Transverse colon (tissue), 4 donors: Measurements from ENCODE around the gene CDC7. TPM values are rescaled to one million over a fixed set of nuclear protein-coding genes. Genes with fewer than 3 reads are reported as not detected.

Experiments
- DNase-seq: peaks from one replicate; pipeline ENCODE4 v3.0.0-alpha.2; 2019
- H3K27ac ChIP-seq, 4 donors: fragments of 200-600 bp; sonication (generic); 2 replicates each; pipeline ENCODE4 v1.5.1; 2016 to 2018; ENCODE audit warnings: inconsistent platforms in 4 of 4
- H3K27me3 ChIP-seq: fragments of 200-600 bp; sonication (generic); 2 replicates; pipeline ENCODE4 v1.5.1; 2017; ENCODE audit warnings: inconsistent platforms
- H3K36me3 ChIP-seq, 4 donors: fragments of 200-600 bp; sonication (generic); 2 replicates each; pipeline ENCODE4 v1.5.1; 2017 to 2019; ENCODE audit warnings: inconsistent platforms in 4 of 4
- H3K4me1 ChIP-seq, 4 donors: fragments of 200-600 bp; sonication (generic); 2 replicates each; pipeline ENCODE4 v1.5.1; 2017 to 2020; ENCODE audit warnings: inconsistent platforms in 4 of 4
- H3K4me3 ChIP-seq, 4 donors: fragments of 200-600 bp; sonication (generic); 1 replicate in 1 of 4; 2 replicates in 3 of 4; pipeline versions ENCODE4 v1.5.1 to v1.6.1; 2017 to 2019; ENCODE audit warnings: inconsistent platforms in 4 of 4
- H3K9me3 ChIP-seq, 2 donors: fragments of 200-600 bp; sonication (generic); 2 replicates each; pipeline ENCODE4 v1.5.1; 2017 to 2019; ENCODE audit warnings: inconsistent platforms in 2 of 2
- CTCF ChIP-seq, 5 experiments: fragments of 200-600 bp in 3 of 5; fragments of 450-650 bp in 2 of 5; sonication (generic) in 3 of 5; IDR thresholded peaks; 1 replicate in 2 of 5; 2 replicates in 3 of 5; pipeline ENCODE4 v1.5.1; 2016 to 2017; ENCODE audit warnings: antibody characterized with exemption in 5 of 5, inconsistent platforms in 3 of 5, mild to moderate bottlenecking in 2 of 5, moderate library complexity in 1 of 5
- EP300 ChIP-seq: sonication (generic); formaldehyde crosslinking; IDR thresholded peaks from one replicate; pipeline ENCODE4 v1.6.1; 2017; ENCODE audit warnings: antibody characterized with exemption, low read depth
- POLR2A ChIP-seq: fragments of 450-650 bp; IDR thresholded peaks from one replicate; pipeline ENCODE4 v1.6.1; 2016; ENCODE audit warnings: antibody characterized with exemption, mild to moderate bottlenecking, moderate library complexity
- POLR2AphosphoS5 ChIP-seq, 3 donors: sonication (generic); formaldehyde crosslinking; IDR thresholded peaks; one replicate each; pipeline ENCODE4 v1.6.1; 2016; ENCODE audit warnings: antibody characterized with exemption in 3 of 3
- WGBS, 2 donors: methylation state at CpG; one replicate each; pipeline ENCODE4 v1.1.5; 2018; ENCODE audit warnings: low coverage in 1 of 2; 5-methylcytosine and 5-hydroxymethylcytosine counted together
- in situ Hi-C, 4 donors: fragments of 200-750 bp; cut with MboI; loops; one replicate each; pipeline versions ENCODE4 v1.15.0 to v1.15.1; 2017; ENCODE audit warnings: low sequenced_read_pairs in 3 of 4, low pct_ligation_motif_present in 1 of 4, low pct_unique_long_range_greater_than_20kb in 1 of 4
- intact Hi-C: fragments of 100-400 bp; cut with DNase I; formaldehyde crosslinking; loops from one replicate; pipeline ENCODE4 v1.15.1; 2023; ENCODE audit warnings: low total_unique reads
- total RNA-seq, 4 donors: library from RNA; depleted of rRNA; stranded (reverse); fragments of >200 nt; gene quantifications; one replicate each; pipeline ENCODE4 v1.1.0, GENCODE V29; 2016

The CDC7 gene
- total RNA-seq, 4 donors from 2014 or later, result 0.68 to 2.8 (median 1.3) TPM; not detected in 1

- Histone ChIP-seq H3K36me3 (no peaks in the 10 kb centered on the region), H3K27ac (no peak overlapping the region), H3K27me3 (no peaks in the 10 kb centered on the region), H3K9me3 (no peaks in the 10 kb centered on the region), H3K4me1 (peaks cover 0 to 7% (median 0%) of the 10 kb centered on the region in 4 donors), H3K4me3 (no peak overlapping the region)
- in situ Hi-C loops (loop anchor here (5.0 to 25.0 kb wide), 3 partner anchors 414 to 777 kb away; partner anchors contain the start of genes GLMN (in 1 of the 4) and RPAP2 (in 1 of the 4)), intact Hi-C loops (loop anchor here (5.0 to 10.0 kb wide), 2 partner anchors 204 to 417 kb away; no protein-coding TSS in a partner anchor)
- TF ChIP-seq POLR2A (no peak), POLR2AphosphoS5 (IDR thresholded peaks at IDR 0.05) (no peak), EP300 (no peak), CTCF (IDR thresholded peaks at IDR 0.05) (no peak)
- 88 to 96% methylated on average over 1 of the region's 1 CpG for WGBS, 2 donors
- DNase-seq, result no peak
These were observed 10.1 kb downstream of the CDC7 start for GRCh38 chr1:91510754-91511153.

GRCh38 chr1:91511386-91511785, 10.7 kb downstream of the CDC7 start:
- intact Hi-C loops (loop anchor here (5.0 to 10.0 kb wide), 2 partner anchors 203 to 416 kb away; no protein-coding TSS in a partner anchor), in situ Hi-C loops (loop anchor here (5.0 to 25.0 kb wide), 3 partner anchors 413 to 776 kb away; partner anchors contain the start of genes GLMN (in 1 of the 4) and RPAP2 (in 1 of the 4))
- no peak for DNase-seq
- H3K9me3 ChIP-seq, result no peaks in the 10 kb centered on the region
- H3K27ac ChIP-seq, result no peak overlapping the region
- no peaks in the 10 kb centered on the region for H3K36me3 ChIP-seq
- 23 to 30% methylated on average over 2 to 3 of the region's 3 CpGs for WGBS, 2 donors
- no peak overlapping the region for H3K4me3 ChIP-seq
- H3K27me3 ChIP-seq, result no peaks in the 10 kb centered on the region
- TF ChIP-seq CTCF (IDR thresholded peaks at IDR 0.05) (peak; percentile 57 to 71 (median 64)), POLR2A (no peak), EP300 (no peak)
- H3K4me1 ChIP-seq, result peaks cover 0 to 7% (median 0%) of the 10 kb centered on the region in 4 donors

- intact Hi-C loops (loop anchor here (5.0 to 10.0 kb wide), 2 partner anchors 202 to 414 kb away; no protein-coding TSS in a partner anchor), in situ Hi-C loops (loop anchor here (5.0 to 25.0 kb wide), 3 partner anchors 412 to 774 kb away; partner anchors contain the start of genes GLMN (in 1 of the 4) and RPAP2 (in 1 of the 4))
- H3K36me3 ChIP-seq, result no peaks in the 10 kb centered on the region
- H3K9me3 ChIP-seq, result no peaks in the 10 kb centered on the region
- 58 to 67% methylated on average over 2 of the region's 2 CpGs for WGBS, 2 donors
- H3K27ac ChIP-seq, result no peak overlapping the region
- H3K4me1 ChIP-seq, result peaks cover 0 to 7% (median 0%) of the 10 kb centered on the region in 4 donors
- no peak overlapping the region for H3K4me3 ChIP-seq
- no peaks in the 10 kb centered on the region for H3K27me3 ChIP-seq
- DNase-seq, result no peak
- TF ChIP-seq POLR2AphosphoS5 (IDR thresholded peaks at IDR 0.05) (no peak), CTCF (IDR thresholded peaks at IDR 0.05) (peak; percentile 39 to 60 (median 50))
These were observed 12.5 kb downstream of the CDC7 start for GRCh38 chr1:91513160-91513559.

- Histone ChIP-seq H3K36me3 (no peaks in the 10 kb centered on the region), H3K27ac (no peak overlapping the region), H3K4me1 (peaks cover 0 to 7% (median 0%) of the 10 kb centered on the region in 4 donors), H3K9me3 (no peaks in the 10 kb centered on the region), H3K4me3 (no peak overlapping the region), H3K27me3 (no peaks in the 10 kb centered on the region)
- WGBS, 2 donors, result 94% methylated on average over 1 of the region's 1 CpG; no CpG with 5 or more reads in 1 of the 2 donors
- no peak for TF ChIP-seq CTCF (IDR thresholded peaks at IDR 0.05)
- no peak for DNase-seq
- in situ Hi-C loops (loop anchor here (5.0 to 25.0 kb wide), 3 partner anchors 411 to 774 kb away; partner anchors contain the start of genes GLMN (in 1 of the 4) and RPAP2 (in 1 of the 4)), intact Hi-C loops (loop anchor here (5.0 to 10.0 kb wide), 2 partner anchors 201 to 414 kb away; no protein-coding TSS in a partner anchor)
These were observed 13.1 kb downstream of the CDC7 start for GRCh38 chr1:91513706-91514105.
